IPS DF 6.9 (cell line): ENCODE results near the gene WDR45.

Experiments used
- DNase-seq: peaks from one replicate; pipeline ENCODE4 v3.0.0-alpha.2; 2013; ENCODE audit warnings: low read depth, low spot score
- H3K27ac ChIP-seq: one replicate; pipeline ENCODE4 v1.5.1; 2013; ENCODE audit warnings: low read length, control low read depth
- H3K27me3 ChIP-seq: 2 replicates; pipeline ENCODE4 v1.6.1; 2013; ENCODE audit warnings: mild to moderate bottlenecking, low read length; ENCODE audit not compliant: control insufficient read depth, insufficient read depth
- H3K36me3 ChIP-seq: 2 replicates; pipeline ENCODE4 v1.6.1; 2013; ENCODE audit warnings: low read length; ENCODE audit not compliant: control insufficient read depth, insufficient read depth
- H3K4me1 ChIP-seq: 2 replicates; pipeline ENCODE4 v1.6.1; 2013; ENCODE audit warnings: low read length; ENCODE audit not compliant: control insufficient read depth, insufficient read depth
- H3K4me3 ChIP-seq: 2 replicates; pipeline ENCODE4 v1.5.1; 2013; ENCODE audit warnings: mild to moderate bottlenecking, low read length
- H3K9me3 ChIP-seq: 2 replicates; pipeline ENCODE4 v1.6.1; 2013; ENCODE audit warnings: low read length, inconsistent platforms; ENCODE audit not compliant: control insufficient read depth, insufficient read depth
- WGBS: extraction: QIAGEN DNeasy Blood & Tissue Kit; methylation state at CpG from one replicate; pipeline ENCODE4 v1.1.7; 2013; ENCODE audit warnings: mixed read lengths, missing lambda C conversion rate; ENCODE audit not compliant: insufficient read length, insufficient coverage; 5-methylcytosine and 5-hydroxymethylcytosine counted together

WDR45 gene

DNA sequence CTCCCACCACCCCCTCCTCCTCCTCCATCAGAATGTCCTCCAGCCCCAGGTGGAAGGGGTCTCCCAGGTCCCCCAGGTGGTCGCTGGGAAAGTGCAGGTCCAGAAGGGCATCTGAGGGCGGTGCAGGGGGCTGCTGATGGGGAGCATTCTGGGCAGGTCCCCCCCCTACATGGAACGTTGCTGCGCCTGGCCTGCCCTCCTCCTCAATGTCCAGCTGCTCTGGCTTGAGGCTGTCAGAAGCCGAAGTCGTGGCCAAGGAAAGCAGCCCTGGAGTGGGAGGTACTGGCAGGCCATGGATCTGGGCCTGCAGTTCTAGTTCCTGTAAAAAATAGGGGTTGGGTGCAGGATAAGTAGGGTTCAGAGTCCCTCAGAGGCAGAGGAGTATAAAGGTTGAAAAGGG, 49.4 kb downstream of the WDR45 start:
- no CpG with 5 or more reads among the region's 6 CpGs for WGBS
- peaks cover 17% of the 10 kb centered on the region; the same call in 1 of the 2 replicates for H3K36me3 ChIP-seq
- H3K4me3 ChIP-seq, result no peak overlapping the region
- DNase-seq, result no peak
- no peak overlapping the region for H3K27ac ChIP-seq
- no peaks in the 10 kb centered on the region for H3K9me3 ChIP-seq
- H3K4me1 ChIP-seq, result peaks cover 3% of the 10 kb centered on the region; the same call in 1 of the 2 replicates
- H3K27me3 ChIP-seq, result no peaks in the 10 kb centered on the region

DNA sequence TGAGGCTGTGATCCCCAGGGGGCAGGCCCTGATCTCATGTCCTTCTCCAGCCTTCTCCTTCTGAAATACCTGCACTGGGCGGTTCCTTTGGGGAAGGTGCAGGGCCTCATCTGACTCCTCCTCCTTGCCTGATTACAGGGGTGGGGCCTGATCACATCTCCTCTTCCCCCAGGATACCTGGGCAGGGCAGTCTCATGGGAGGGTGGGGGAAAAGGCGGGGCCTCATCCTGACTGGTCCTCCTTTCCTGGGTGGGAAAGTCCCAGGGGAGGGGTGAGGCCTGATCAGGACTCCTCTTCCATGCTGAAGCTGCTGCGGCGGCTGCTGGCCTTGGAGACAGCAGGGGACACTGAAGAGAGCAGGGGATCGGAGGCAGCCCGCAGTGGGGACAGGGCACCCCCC, 49.8 kb downstream of the WDR45 start:
- H3K4me3 ChIP-seq, result no peak overlapping the region
- H3K27ac ChIP-seq, result no peak overlapping the region
- no peaks in the 10 kb centered on the region for H3K9me3 ChIP-seq
- peaks cover 17% of the 10 kb centered on the region; the same call in 1 of the 2 replicates for H3K36me3 ChIP-seq
- peaks cover 3% of the 10 kb centered on the region; the same call in 1 of the 2 replicates for H3K4me1 ChIP-seq
- DNase-seq, result no peak
- WGBS, result no CpG with 5 or more reads among the region's 6 CpGs
- no peaks in the 10 kb centered on the region for H3K27me3 ChIP-seq
